IMR-90 (cell line): ENCODE measurements around the gene CETP.

Source experiments
- CTCF ChIP-seq: conservative IDR thresholded peaks from 2 replicates; pipeline ENCODE4 v1.5.1; 2012; ENCODE audit warnings: mild to moderate bottlenecking, low read depth, low read length, improper control_type of control experiment
- MXI1 ChIP-seq: IDR thresholded peaks from 2 replicates; pipeline ENCODE4 v1.6.1; 2012; ENCODE audit warnings: low read depth, mild to moderate bottlenecking, low read length, moderate library complexity, borderline replicate concordance
- POLR2A ChIP-seq: IDR thresholded peaks from 2 replicates; pipeline ENCODE4 v1.6.1; 2012; ENCODE audit warnings: mild to moderate bottlenecking, low read depth, low read length

GRCh38 chr16:56967733-56968132 is 6.0 kb downstream of the CETP start:
- TF ChIP-seq MXI1 (no peak), CTCF (no peak), POLR2A (no peak)
